ENCODE measurements around the gene IGLL1. TPM values are rescaled to one million over a fixed set of nuclear protein-coding genes. Genes with fewer than 3 reads are reported as not detected.

Gene IGLL1
- total and polyA plus RNA-seq, 2 experiments from 2014 or later = not detected

DNA sequence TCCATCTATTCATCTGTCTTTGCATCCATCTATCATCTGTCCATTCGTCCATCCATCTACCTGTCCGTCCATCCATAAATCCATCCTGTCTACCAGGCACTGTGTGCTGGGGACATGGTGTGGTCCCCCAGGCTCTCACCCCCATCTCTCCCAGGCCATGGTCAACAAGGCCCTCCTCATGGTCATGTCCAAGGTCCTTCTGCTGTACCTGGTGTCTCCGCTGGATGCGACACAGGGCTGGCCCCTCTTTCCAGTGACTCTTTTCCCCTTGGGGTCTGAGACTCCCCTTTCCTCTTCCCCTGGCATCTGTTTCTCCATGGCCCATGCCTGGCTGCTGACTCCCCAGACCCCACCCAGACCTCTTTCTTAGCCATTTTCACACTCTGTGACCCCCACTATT is 4.5 kb downstream of the IGLL1 start:
- TF ChIP-seq, protein P1, sequence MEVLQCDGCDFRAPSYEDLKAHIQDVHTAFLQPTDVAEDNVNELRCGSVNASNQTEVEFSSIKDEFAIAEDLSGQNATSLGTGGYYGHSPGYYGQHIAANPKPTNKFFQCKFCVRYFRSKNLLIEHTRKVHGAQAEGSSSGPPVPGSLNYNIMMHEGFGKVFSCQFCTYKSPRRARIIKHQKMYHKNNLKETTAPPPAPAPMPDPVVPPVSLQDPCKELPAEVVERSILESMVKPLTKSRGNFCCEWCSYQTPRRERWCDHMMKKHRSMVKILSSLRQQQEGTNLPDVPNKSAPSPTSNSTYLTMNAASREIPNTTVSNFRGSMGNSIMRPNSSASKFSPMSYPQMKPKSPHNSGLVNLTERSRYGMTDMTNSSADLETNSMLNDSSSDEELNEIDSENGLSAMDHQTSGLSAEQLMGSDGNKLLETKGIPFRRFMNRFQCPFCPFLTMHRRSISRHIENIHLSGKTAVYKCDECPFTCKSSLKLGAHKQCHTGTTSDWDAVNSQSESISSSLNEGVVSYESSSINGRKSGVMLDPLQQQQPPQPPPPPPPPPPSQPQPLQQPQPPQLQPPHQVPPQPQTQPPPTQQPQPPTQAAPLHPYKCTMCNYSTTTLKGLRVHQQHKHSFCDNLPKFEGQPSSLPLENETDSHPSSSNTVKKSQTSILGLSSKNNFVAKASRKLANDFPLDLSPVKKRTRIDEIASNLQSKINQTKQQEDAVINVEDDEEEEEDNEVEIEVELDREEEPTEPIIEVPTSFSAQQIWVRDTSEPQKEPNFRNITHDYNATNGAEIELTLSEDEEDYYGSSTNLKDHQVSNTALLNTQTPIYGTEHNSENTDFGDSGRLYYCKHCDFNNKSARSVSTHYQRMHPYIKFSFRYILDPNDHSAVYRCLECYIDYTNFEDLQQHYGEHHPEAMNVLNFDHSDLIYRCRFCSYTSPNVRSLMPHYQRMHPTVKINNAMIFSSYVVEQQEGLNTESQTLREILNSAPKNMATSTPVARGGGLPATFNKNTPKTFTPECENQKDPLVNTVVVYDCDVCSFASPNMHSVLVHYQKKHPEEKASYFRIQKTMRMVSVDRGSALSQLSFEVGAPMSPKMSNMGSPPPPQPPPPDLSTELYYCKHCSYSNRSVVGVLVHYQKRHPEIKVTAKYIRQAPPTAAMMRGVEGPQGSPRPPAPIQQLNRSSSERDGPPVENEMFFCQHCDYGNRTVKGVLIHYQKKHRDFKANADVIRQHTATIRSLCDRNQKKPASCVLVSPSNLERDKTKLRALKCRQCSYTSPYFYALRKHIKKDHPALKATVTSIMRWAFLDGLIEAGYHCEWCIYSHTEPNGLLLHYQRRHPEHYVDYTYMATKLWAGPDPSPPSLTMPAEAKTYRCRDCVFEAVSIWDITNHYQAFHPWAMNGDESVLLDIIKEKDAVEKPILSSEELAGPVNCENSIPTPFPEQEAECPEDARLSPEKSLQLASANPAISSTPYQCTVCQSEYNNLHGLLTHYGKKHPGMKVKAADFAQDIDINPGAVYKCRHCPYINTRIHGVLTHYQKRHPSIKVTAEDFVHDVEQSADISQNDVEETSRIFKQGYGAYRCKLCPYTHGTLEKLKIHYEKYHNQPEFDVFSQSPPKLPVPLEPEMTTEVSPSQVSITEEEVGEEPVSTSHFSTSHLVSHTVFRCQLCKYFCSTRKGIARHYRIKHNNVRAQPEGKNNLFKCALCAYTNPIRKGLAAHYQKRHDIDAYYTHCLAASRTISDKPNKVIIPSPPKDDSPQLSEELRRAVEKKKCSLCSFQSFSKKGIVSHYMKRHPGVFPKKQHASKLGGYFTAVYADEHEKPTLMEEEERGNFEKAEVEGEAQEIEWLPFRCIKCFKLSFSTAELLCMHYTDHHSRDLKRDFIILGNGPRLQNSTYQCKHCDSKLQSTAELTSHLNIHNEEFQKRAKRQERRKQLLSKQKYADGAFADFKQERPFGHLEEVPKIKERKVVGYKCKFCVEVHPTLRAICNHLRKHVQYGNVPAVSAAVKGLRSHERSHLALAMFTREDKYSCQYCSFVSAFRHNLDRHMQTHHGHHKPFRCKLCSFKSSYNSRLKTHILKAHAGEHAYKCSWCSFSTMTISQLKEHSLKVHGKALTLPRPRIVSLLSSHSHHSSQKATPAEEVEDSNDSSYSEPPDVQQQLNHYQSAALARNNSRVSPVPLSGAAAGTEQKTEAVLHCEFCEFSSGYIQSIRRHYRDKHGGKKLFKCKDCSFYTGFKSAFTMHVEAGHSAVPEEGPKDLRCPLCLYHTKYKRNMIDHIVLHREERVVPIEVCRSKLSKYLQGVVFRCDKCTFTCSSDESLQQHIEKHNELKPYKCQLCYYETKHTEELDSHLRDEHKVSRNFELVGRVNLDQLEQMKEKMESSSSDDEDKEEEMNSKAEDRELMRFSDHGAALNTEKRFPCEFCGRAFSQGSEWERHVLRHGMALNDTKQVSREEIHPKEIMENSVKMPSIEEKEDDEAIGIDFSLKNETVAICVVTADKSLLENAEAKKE (CRISPR knock-in tag; IDR thresholded peaks at IDR 0.05) = no peak
- no peak for TF ChIP-seq POLR2AphosphoS5 (IDR thresholded peaks at IDR 0.05; ENCODE audit: low read depth)
- TF ChIP-seq JUNB (IDR thresholded peaks at IDR 0.05; ENCODE audit: unreplicated experiment) = no peak
- TF ChIP-seq ZNF114 (CRISPR knock-in tag; IDR thresholded peaks at IDR 0.05) = no peak
- no peak for TF ChIP-seq STAT1 (IDR thresholded peaks at IDR 0.05; ENCODE audit: unreplicated experiment)
- TF ChIP-seq ETS1 (IDR thresholded peaks at IDR 0.05) = no peak
- no peak for TF ChIP-seq CREB1 (CRISPR knock-in tag; IDR thresholded peaks at IDR 0.05; ENCODE audit: low read depth)
- no peak for TF ChIP-seq NANOG (IDR thresholded peaks at IDR 0.05; ENCODE audit: borderline replicate concordance)
- H2AFZ ChIP-seq = no peak overlapping the region
- no peaks in the 10 kb centered on the region for H3F3A ChIP-seq (replicated peaks; ENCODE audit: low read depth)
- Mint-ChIP-seq H3K27ac (no peak overlapping the region), H3K36me3 (ENCODE audit: low read depth) (no peaks in the 10 kb centered on the region; the same call in 2 of the 3 replicates), H3K4me3 (no peak overlapping the region; the same call in 2 of the 3 replicates), H3K27me3 (ENCODE audit: insufficient read depth, low read depth, poor library complexity) (peaks cover 25% of the 10 kb centered on the region), H3K9me3 (no peaks in the 10 kb centered on the region; the same call in 2 of the 3 replicates), H3K4me1 (no peaks in the 10 kb centered on the region; the same call in 2 of the 3 replicates)
- H3K4me2 ChIP-seq = no peak overlapping the region
- H3K4me3 ChIP-seq = no peak overlapping the region
- DNase-seq (ENCODE audit: low spot score) (no peak), ATAC-seq (no peak)
- no peaks in the 10 kb centered on the region for H3K4me1 ChIP-seq (ENCODE audit: insufficient read depth)
- no peaks in the 10 kb centered on the region for H3K36me3 ChIP-seq (ENCODE audit: insufficient read depth)
- H3K27ac ChIP-seq (ENCODE audit: low read depth) = no peak overlapping the region
- no peaks in the 10 kb centered on the region for H3K79me2 ChIP-seq (replicated peaks; ENCODE audit: insufficient read depth)
- H4K20me1 ChIP-seq (replicated peaks; ENCODE audit: insufficient read depth) = no peaks in the 10 kb centered on the region
- no peaks in the 10 kb centered on the region for H3K27me3 ChIP-seq (ENCODE audit: insufficient read depth)
- no peaks in the 10 kb centered on the region for H3K9me2 ChIP-seq (ENCODE audit: insufficient read depth)

All from GM23338 (cell line).